H1 (cell line): ENCODE data around the gene GAB2.

Experiments used
- ATF3 ChIP-seq: IDR thresholded peaks from 2 replicates; pipeline ENCODE4 v1.6.1; 2011; ENCODE audit warnings: low read depth, mild to moderate bottlenecking, low read length; ENCODE audit not compliant: insufficient read depth
- CTCF ChIP-seq, 3 experiments: IDR thresholded peaks; 1 replicate in 2 of 3; 2 replicates in 1 of 3; pipeline versions ENCODE4 v1.5.1 to v1.6.1; 2011; ENCODE audit warnings: low read length in 3 of 3, mild to moderate bottlenecking in 3 of 3, inconsistent platforms in 2 of 3, low read depth in 1 of 3, moderate library complexity in 1 of 3; ENCODE audit not compliant: insufficient read depth in 1 of 3; ENCODE audit errors: control extremely low read depth in 1 of 3
- E2F6 ChIP-seq: IDR thresholded peaks from 2 replicates; pipeline ENCODE4 v1.6.1; 2012; ENCODE audit warnings: inconsistent platforms
- HDAC6 ChIP-seq: IDR thresholded peaks from one replicate; pipeline ENCODE4 v1.7.1; 2012; ENCODE audit warnings: low read depth, mild to moderate bottlenecking, inconsistent platforms, low read length, moderate library complexity
- POLR2A ChIP-seq, 2 experiments: IDR thresholded peaks; 1 replicate in 1 of 2; 2 replicates in 1 of 2; pipeline ENCODE4 v1.6.1; 2011; ENCODE audit warnings: low read depth in 2 of 2, low read length in 2 of 2, mild to moderate bottlenecking in 2 of 2; ENCODE audit errors: control extremely low read depth in 1 of 2
- SRF ChIP-seq: IDR thresholded peaks from 2 replicates; pipeline ENCODE4 v1.6.1; 2011; ENCODE audit warnings: mild to moderate bottlenecking, low read depth, low read length, moderate library complexity

GRCh38 chr11:78250099-78250498, 167.5 kb downstream of the GAB2 start:
- TF ChIP-seq ATF3 (no peak), CTCF (IDR thresholded peaks at IDR 0.05; ENCODE audit: control extremely low read depth in 1 of 3, insufficient read depth in 1 of 3, low read depth in 1 of 3, low read length in 3 of 3) (no peak), SRF (no peak), E2F6 (no peak), HDAC6 (no peak), POLR2A (IDR thresholded peaks at IDR 0.05; ENCODE audit: control extremely low read depth in 1 of 2, low read depth in 2 of 2, low read length in 2 of 2) (no peak)
